GM19035 (cell line): ENCODE measurements around the gene KMT2D.

Experiments
- ATAC-seq: cut with Tn5 transposase; IDR thresholded peaks from one replicate; pipeline ENCODE4 v1.9.1; 2021; ENCODE audit not compliant: unreplicated experiment

Gene KMT2D, protein sequence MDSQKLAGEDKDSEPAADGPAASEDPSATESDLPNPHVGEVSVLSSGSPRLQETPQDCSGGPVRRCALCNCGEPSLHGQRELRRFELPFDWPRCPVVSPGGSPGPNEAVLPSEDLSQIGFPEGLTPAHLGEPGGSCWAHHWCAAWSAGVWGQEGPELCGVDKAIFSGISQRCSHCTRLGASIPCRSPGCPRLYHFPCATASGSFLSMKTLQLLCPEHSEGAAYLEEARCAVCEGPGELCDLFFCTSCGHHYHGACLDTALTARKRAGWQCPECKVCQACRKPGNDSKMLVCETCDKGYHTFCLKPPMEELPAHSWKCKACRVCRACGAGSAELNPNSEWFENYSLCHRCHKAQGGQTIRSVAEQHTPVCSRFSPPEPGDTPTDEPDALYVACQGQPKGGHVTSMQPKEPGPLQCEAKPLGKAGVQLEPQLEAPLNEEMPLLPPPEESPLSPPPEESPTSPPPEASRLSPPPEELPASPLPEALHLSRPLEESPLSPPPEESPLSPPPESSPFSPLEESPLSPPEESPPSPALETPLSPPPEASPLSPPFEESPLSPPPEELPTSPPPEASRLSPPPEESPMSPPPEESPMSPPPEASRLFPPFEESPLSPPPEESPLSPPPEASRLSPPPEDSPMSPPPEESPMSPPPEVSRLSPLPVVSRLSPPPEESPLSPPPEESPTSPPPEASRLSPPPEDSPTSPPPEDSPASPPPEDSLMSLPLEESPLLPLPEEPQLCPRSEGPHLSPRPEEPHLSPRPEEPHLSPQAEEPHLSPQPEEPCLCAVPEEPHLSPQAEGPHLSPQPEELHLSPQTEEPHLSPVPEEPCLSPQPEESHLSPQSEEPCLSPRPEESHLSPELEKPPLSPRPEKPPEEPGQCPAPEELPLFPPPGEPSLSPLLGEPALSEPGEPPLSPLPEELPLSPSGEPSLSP (N-terminal part only)

GRCh38 chr12:49060237-49061156 lies at the start of gene KMT2D:
TSS of gene KMT2D (minus strand) at chr12:49060794. CDS start at chr12:49055324, 5,470 bp downstream.
- ATAC-seq = peak; percentile 59

DNA sequence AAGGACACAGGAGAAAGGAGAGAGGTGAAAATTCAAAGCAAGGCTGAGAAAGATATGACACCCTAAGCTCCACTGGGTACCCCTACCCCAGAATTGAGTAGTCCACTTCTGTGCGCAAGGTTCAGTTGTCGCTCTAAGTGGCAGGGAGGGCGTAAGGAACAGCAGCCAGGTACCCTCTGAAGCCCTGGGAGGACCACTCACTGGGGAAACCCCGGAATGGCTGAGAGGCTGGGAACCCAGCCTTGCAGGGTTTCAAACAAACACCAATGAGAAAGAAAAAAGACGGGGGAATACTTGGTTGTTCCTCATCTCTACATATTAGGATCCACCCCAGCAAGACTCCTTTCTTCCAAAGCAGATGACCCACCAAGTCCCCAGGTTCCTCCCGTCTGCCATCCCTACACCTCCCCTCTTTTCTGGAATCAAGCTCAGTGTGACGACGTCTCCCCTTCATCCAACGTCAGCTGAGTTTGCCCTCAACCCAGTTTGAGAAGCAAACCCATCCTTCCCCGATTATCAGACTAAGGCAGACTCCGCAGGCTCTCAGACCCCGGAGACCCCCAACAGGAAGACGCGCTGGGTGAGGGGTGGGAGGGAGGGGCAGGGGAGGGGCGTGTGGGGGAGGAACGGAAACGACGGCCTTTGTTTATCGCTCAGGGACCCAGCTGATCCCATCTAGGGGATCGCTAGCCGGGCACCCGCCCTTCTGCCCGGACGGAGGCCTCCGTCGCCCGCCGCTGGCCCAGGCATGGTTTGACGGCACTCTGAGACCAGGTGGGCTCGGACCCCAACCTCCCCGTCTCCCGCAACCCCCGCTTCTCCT lies 49.3 kb upstream of the KMT2D start:
- no peak for ATAC-seq

DNA sequence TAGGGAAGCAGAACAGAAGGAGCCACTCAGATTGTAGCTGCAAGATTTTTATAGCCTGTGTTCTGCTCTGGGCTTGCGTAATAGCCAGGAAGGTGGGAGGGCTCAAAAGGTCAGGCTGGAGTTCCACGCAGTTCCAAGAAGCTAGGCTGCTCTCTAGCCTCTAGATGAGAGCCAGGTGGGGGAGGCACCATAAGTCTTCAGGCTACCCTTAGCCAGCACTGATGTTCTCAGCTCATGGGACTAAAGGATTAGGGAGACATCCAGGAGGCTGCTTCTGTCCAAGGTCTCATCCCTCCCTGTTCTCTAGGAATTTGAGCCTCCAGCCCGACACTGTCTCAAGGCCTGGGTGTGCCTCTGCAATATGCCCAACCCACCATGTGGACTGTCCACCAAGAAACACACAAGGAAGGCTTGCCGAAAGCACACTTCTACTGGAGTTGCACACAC lies 48.4 kb upstream of the KMT2D start:
- no peak for ATAC-seq

DNA sequence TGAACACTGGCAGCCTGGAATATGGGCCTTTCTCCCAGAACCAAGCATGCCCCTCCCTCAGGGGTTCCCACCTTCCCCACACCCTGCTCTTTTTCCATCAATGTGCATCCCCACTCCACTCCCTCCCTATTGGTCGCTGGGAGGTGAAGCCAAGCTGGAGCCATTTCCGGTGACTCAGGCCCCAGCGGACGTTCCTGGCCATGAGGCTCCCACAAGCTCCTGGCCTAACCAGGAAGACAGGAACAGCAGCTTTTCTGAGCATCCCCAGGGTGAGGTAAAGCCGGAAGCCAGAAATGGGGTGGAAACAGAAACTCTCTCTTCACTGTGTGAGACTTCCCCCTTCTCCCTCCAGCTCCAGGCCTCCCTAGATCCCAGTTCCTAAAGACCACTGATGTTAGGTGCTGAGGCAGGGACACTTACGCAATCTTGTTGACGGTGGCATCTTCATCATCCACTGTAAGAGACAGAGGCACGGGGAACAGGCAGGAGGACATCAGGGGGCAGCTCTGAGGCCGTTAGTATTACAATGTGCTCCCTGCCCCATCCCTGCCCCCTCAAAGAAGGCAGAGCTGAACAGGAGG lies 45.0 kb upstream of the KMT2D start:
- no peak for ATAC-seq

DNA sequence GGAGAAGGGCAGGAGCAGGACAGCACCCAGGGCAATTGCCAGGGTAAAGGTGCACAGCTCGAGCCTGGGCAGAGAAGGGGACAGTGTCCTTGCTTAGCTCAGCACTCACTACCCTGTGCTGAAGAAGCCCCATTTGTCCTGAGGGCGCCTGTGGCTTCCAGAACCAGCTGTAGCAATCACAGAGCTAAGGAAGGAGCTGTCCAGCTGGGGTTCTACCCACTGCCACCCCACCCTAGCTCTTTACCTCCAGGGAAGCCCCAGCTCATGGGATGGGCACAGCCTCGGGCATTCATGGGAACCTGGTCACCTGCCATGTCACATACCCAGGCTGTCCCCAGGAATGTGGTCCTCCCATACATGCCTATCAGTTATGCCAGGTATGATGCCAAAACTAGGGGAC lies 44.2 kb upstream of the KMT2D start:
- ATAC-seq = no peak

GRCh38 chr12:49100380-49100779 lies 39.8 kb upstream of the KMT2D start:
- no peak for ATAC-seq

- no peak for ATAC-seq
These were observed 38.1 kb upstream of the KMT2D start for GRCh38 chr12:49098703-49099102.

- ATAC-seq = no peak
These were observed 37.4 kb upstream of the KMT2D start for GRCh38 chr12:49098035-49098451.

GRCh38 chr12:49097381-49097780 lies 36.8 kb upstream of the KMT2D start:
- ATAC-seq = no peak

DNA sequence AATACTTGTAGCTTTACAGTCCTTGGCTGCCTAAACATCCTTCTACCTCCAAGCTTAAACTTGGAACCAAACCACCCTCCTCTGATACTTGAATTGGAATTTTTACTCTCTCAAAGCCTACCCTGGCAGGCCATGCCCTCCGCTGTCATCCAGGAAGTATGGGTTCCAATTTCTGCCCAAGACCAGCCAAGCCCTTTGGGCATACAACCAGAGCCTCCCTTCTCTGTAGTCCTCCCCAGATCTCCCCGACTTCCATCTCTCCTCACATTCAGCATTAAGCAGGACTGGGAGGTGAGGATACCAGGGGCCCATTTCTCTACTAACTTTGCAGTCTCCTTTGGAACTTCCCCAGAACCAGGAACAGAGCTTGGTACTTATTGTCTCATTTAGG lies 34.4 kb upstream of the KMT2D start:
- no peak for ATAC-seq

DNA sequence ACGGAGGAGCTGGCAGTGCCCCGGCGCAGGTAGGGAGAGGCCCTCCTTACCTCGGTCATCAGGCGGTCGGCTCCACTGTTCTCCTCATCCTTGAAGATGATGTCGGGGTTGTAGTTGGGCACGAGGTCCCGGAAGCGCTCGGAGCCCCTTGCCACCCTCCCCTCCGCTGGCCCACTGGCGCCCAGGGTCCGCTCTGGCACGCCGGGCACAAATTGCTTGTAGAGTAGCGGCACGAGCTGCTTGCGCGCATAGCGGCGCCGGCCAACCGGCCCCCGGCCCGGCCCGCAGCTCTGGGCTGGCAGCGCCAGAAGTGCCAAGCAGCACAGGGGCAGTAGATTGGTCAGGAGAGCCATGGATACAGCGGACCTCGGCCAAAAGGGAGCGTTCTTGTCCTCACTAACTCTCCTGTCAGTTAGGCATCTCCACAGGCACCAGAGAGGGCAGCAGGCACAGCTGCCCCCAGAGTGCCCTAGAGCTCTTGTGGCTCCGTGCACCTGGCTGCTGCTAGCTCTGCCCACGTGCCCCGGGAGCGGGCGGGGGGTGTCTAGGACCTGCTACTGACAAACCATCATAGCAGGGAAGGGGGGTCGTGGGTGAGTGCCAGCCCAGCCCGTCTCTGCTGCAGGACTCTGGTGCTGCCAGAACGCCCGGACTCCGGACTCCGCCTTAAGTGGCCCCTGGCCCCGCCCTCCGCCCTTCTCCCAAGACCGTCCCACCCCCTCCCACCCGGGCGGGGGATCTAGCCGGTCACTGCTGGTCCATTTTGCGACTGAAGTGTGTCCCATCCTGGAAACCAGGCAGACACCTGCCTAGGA lies 33.8 kb upstream of the KMT2D start, which contains the start of gene DHH:
DHH (minus strand) TSS at position 642 of the 815 bp plus-strand sequence; CDS start at position 353, 289 bp downstream.
- ATAC-seq = no peak

- no peak for ATAC-seq
These were observed 33.2 kb upstream of the KMT2D start for GRCh38 chr12:49093792-49094159.

DNA sequence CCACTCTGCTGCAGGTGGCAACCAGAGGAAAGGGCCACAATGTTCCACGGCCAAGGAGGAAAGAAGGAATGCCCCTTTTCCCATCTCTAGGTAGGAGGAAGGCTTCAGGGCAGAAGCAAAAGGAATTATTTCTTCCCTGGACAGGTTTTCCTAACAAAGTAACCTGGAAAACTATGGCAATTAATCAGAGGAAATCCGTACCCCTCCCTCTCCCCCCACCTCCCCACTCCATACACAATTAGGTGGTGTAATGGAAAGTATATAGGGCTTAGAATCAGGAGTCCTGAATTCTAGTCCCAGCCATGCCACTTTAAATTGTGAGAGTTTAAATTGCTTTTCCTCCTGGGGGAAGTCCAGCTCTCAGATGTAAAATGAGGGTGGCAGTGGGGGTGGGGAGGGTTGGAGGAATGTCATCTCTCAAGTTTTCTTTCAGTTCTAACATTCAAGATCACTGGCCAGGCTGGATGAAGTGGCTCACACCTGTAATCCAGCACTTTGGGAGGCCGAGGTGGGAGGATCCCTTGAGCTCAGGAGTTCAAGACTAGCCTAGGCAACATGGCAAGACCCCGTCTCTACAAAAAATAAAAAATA lies 32.3 kb upstream of the KMT2D start:
- no peak for ATAC-seq

DNA sequence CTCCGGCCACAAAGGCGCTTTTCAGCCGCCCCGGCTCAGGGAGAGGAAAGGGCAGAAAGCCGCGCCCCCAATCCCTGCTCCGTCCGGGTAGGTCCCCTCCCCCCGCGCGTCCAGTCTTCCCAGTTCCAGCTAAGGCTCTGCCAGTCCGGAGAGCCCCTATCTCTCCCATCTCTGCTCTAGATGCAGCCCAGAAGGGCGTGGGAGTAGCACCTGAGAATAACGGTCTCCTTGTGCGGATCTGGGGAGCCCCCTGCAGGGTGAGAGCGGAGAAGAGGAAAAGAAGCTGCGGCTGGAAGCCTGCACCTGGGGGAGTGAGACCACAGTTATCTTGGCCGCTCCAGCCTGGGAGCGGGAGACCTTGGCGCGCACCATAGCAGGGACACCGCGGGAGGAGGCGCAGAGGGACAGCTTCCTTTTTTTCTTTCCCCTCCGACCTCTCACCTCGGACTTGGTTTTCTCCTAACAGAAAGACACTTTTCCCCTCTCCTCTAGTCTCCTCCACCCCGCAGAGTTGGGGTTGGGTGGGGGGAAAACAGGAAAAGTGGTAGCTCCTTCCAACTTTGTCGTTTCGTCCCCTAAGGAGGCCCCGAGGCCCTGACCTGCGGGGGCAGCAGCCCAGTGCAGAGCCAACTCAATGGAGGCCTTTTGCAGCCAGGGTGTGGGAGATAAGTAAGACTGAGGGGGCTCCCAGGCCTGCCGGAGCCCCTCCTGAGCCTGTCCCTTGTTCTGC lies 31.7 kb upstream of the KMT2D start:
- ATAC-seq = no peak

- ATAC-seq = no peak
These were observed 31.2 kb upstream of the KMT2D start for GRCh38 chr12:49091836-49092085.

GRCh38 chr12:49091056-49091835 lies 30.7 kb upstream of the KMT2D start:
- ATAC-seq = no peak
